ENCODE results near the gene KCNA10. TPM values are rescaled to one million over a fixed set of nuclear protein-coding genes. Genes with fewer than 3 reads are reported as not detected.

KCNA10 gene
- total RNA-seq, 1 donor, result not detected

DNA sequence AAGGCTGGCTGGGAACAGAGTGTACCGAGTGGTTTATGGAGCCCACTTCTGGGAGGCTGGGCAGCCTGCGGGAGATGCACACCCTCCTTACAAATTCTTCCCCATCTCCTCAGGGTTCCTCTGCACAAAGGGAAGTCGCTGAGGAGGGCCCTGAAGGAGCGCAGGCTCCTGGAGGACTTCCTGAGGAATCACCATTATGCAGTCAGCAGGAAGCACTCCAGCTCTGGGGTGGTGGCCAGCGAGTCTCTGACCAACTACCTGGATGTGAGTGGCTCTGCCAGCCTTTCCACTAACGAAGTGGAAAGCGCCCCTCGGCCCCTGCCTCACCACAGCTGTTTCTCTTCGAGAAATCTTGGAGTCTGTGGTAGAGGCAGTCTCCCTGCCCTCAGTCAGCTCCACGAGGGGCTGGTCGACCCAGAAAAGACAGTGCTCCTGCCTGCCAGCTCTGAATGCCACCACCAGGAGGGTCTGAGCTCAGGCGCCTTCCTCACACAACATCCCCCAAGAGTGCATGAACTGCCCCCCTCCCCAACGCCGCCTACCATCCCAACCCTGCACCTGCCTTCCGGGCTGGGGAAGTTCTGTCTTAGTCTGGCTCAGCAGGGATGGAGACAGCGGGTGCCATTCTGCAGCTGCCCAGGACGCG lies 36.2 kb downstream of the KCNA10 start:
- H3K4me3 ChIP-seq (ENCODE audit: low read depth, low read length), result no peak overlapping the region
- TF ChIP-seq, protein P1, sequence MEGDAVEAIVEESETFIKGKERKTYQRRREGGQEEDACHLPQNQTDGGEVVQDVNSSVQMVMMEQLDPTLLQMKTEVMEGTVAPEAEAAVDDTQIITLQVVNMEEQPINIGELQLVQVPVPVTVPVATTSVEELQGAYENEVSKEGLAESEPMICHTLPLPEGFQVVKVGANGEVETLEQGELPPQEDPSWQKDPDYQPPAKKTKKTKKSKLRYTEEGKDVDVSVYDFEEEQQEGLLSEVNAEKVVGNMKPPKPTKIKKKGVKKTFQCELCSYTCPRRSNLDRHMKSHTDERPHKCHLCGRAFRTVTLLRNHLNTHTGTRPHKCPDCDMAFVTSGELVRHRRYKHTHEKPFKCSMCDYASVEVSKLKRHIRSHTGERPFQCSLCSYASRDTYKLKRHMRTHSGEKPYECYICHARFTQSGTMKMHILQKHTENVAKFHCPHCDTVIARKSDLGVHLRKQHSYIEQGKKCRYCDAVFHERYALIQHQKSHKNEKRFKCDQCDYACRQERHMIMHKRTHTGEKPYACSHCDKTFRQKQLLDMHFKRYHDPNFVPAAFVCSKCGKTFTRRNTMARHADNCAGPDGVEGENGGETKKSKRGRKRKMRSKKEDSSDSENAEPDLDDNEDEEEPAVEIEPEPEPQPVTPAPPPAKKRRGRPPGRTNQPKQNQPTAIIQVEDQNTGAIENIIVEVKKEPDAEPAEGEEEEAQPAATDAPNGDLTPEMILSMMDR (IDR thresholded peaks at IDR 0.05; ENCODE audit: insufficient read depth, low read length), result no peak
- DNase-seq (ENCODE audit: low read depth), result no peak

DNA sequence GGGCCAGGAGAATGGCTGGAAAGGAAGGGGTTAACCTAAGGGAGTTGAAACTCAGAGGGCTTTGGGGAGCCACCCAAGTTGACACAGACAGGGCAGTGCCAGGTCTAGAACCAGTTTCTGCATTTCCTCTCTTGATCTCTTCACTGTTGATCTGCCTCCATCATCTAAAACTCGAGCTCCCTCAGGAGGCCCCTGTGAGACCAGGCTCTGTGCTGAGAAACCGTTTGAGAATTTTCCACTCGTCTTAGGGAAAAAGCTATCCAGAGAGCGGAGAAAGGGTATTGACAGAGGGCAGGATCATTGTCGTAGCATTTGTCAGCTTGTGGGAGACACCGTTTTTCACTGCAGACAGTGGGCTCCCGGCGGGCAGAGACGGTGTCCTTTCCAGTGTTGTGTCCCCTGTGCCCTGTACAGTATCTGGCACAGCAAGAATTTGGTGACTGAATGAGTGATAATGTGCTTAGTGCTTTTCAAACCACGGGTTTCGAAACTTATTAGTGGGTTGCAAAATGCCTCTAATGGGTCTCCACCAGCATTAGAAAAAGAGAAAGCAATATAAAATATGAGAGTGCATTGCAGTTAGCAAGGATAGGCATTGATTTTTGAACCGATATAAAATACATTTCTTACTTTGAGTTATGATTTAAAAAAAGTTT lies 36.9 kb downstream of the KCNA10 start:
- DNase-seq (ENCODE audit: low read depth), result peak; percentile 19
- TF ChIP-seq, protein P1 (IDR thresholded peaks at IDR 0.05; ENCODE audit: insufficient read depth, low read length), result no peak
- H3K4me3 ChIP-seq (ENCODE audit: low read depth, low read length), result no peak overlapping the region

DNA sequence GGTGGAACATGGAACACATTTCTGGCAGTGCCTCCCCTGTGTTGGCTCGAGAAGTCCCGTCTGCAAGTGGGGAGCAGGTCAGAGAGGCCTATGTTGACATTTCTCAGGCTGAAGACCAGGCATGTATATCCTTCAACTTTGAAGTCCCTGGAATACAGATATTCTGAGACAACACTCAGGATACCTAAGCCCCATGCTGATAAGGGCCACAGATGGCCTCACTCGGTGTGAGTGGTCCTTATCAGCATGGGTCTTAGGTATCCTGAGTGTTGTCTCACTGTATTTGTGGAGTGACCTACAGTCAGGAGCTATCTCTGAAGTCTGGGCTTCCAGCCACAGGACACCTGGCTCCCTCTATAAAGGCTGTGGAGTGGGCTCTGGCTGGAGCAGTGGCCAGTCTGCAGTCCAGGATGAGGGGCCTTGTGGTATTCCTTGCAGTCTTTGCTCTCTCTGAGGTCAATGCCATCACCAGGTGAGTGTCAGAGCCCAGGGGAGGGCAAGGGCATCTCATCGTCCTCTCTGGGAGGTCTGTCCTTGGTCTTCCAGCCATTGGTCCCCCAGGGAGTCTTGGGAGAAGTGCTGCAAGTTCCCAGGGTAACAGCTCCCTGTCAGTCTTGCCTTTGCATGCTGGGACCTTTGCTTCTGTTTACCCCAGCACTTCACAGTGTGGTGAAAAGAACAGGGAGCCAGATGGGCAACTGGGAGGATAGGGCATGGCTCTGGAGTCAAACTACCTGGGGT lies 38.4 kb downstream of the KCNA10 start:
- no peak overlapping the region for H3K4me3 ChIP-seq (ENCODE audit: low read depth, low read length)
- no peak for DNase-seq (ENCODE audit: low read depth)
- TF ChIP-seq, protein P1 (IDR thresholded peaks at IDR 0.05; ENCODE audit: insufficient read depth, low read length), result no peak

GRCh38 chr1:110478886-110479285 lies 40.1 kb downstream of the KCNA10 start:
- DNase-seq (ENCODE audit: low read depth), result no peak
- no peak overlapping the region for H3K4me3 ChIP-seq (ENCODE audit: low read depth, low read length)
- TF ChIP-seq, protein P1 (IDR thresholded peaks at IDR 0.05; ENCODE audit: insufficient read depth, low read length), result no peak

GRCh38 chr1:110477967-110478640 lies 40.9 kb downstream of the KCNA10 start:
- TF ChIP-seq, protein P1 (IDR thresholded peaks at IDR 0.05; ENCODE audit: insufficient read depth, low read length), result no peak
- no peak for DNase-seq (ENCODE audit: low read depth)
- no peak overlapping the region for H3K4me3 ChIP-seq (ENCODE audit: low read depth, low read length)

DNA sequence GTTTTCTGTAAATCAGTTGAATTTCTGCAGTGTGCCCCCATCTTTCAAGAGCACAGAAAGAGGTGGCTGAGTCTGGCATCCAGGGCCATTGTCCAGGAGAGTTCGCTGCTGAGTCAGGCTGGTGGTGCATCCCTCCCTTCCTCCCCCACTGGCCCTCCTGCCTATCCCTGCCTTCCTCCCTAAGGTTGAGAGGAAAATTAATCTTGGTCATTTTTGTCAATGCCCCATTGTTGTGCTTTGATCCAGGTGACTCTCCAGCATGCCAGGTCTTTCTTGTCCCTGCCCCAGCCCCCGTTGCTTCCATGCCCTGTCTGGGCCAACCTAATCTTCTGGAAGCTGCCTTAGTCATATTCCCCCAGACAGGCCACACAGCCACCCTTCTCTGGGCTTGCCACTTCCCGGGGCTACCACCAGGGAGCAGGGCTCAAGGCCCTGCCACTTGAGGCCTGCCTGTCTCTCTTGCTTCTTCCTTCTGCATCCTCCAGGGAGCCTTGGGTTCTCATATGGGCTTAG lies 41.5 kb downstream of the KCNA10 start:
- no peak overlapping the region for H3K4me3 ChIP-seq (ENCODE audit: low read depth, low read length)
- TF ChIP-seq, protein P1 (IDR thresholded peaks at IDR 0.05; ENCODE audit: insufficient read depth, low read length), result peak; percentile 22
- no peak for DNase-seq (ENCODE audit: low read depth)

Measured in fibroblast of the aortic adventitia (primary cell).